ENCODE measurements around the gene YTHDF1.

- TF ChIP-seq CTCF (IDR thresholded peaks at IDR 0.05) (no peak), POLR2A (IDR thresholded peaks at IDR 0.05) (no peak)
These were observed 37.5 kb downstream of the YTHDF1 start for GRCh38 chr20:63178446-63178820.

All from esophagus squamous epithelium (tissue), 4 donors.